ENCODE measurements around the gene DHCR24.

DHCR24 gene

DNA sequence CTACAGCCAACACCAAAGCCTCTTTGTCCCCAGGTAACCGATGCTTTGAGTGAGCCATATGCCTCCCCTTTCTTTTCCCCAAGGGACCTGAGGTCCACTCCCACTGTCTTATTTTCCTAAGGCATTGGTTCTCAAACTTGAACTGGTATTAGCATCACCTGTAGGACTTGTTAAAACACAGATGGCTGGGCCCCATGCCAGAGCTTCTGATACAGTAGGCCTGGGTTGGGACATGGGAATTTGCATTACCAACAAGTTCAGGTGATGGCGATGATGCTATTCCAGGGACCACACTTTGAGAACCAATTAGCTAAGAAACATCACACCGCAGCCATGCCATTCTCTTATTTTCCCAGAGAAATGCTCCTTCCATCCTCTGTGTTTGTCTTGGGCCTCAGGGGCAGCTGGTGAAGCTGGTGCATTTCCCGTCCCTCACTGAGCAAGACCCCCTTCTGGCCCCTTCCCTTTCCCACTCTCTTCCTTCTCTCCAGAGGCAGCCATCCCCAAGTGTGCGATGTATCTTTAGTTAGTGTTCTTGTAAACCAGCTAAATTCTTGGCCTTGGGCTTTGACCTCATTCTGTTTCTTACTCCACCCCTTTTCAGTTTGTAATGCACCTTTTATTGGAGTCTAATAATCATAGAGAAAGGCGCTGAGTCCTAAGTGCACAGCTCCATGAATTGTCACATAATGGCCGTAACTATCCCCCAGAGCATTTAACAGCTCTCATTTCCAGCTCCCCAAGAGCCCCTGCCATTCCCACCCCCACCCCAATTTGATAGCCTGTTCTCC is 71.7 kb downstream of the DHCR24 start:
- DNase-seq (ENCODE audit: low spot score) = no peak

DNA sequence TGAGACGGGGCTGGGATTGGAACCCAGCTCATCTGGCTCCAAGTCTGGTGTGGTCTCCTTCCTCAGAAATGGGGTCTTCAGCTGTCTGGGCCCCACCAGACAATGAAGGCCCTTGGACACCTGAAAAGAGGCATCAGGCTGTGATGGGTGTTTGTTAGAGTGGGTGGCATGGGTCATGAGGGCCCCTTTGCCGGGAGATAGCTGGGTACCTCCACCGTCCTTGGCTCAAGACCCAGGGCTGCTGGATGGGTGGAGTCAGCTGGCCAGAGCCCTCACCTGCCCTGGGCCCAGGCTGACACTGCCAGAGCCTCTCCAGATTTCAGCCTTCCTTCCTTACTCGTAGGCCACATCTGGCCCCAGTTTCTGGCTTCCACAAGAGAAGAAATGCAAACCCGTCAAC is 72.4 kb downstream of the DHCR24 start:
- DNase-seq (ENCODE audit: low spot score) = no peak

DNA sequence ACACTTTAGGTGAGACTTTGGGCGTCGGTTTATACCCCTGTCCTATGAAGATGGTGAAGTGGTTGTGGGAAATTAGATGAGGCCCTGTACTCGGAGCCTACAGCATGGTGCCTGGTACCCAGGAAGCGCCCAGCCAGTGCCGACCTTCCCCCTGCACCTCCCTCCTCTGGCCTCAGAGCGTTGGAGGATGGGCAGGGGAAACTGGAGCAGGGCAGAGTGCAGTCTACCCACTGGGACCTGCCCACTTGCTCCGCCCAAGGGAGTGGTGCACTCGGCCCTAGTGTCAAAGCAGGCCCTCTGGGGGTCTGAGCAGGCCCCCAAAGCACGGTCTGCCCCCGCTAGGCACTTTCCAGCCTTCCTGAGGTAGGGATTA is 72.9 kb downstream of the DHCR24 start:
- DNase-seq (ENCODE audit: low spot score) = no peak

DNA sequence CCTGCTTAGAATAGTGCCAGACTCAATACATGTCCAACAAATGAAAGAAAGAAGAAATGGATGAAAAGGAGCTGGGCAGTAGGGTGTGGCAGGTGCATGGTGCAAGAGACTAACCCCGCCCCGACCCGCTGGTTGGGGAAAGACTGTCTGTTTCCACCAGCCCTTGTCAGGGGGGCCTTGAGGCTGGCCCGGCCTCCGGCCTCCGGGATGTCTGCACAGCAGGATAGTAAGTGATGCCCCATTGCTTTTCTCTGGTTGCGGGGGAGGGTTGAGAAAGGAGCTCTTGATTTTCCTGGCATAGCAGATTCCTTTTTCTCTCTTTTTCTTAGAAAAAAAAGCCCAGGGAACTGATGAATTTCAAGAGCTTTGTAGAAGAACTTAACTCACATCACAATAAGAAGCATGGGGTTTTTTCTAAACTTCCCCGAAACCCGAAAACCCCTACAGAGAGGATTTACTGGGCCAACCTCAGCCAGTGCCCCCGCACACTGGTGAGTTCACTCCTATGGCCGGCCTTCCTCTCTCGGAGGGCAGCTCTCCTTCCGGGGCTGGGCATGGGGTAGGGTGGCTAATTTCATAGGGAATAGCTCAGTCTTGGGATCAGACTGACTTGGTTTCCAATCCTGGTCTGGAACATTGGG is 73.4 kb downstream of the DHCR24 start:
- no peak for DNase-seq (ENCODE audit: low spot score)

DNA sequence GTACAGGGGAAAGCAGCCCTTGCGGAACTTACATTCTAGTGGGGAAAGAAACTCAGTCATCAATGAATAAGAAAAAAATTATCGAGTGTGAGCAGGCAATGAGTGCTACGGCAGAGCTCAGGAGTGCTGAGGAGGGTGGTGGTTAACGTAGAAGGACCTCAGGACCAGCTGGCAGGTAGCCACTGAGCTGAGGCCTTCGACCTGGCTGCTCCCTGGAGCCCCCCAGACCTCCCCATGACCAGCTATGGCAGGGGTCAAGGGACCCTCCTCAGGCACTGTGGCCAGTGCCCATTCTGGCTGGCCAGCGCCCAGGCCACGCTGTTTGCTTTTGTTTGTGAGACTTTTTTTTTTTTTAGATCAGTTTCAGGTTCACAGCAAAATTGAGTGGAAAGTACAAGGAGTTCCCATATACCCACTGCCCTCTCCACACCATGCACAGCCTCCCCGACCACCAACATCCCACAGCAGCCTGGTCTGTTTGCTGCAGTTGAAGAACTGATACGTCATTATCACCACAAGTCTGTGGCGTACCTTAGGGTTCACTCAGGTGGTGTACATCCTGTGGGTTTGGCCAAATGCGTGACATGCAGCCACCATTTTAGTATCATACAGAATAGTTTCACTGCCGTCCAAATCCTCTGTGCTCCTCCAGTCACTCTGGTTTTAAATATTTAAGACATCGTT is 74.1 kb downstream of the DHCR24 start:
- DNase-seq (ENCODE audit: low spot score) = no peak

DNA sequence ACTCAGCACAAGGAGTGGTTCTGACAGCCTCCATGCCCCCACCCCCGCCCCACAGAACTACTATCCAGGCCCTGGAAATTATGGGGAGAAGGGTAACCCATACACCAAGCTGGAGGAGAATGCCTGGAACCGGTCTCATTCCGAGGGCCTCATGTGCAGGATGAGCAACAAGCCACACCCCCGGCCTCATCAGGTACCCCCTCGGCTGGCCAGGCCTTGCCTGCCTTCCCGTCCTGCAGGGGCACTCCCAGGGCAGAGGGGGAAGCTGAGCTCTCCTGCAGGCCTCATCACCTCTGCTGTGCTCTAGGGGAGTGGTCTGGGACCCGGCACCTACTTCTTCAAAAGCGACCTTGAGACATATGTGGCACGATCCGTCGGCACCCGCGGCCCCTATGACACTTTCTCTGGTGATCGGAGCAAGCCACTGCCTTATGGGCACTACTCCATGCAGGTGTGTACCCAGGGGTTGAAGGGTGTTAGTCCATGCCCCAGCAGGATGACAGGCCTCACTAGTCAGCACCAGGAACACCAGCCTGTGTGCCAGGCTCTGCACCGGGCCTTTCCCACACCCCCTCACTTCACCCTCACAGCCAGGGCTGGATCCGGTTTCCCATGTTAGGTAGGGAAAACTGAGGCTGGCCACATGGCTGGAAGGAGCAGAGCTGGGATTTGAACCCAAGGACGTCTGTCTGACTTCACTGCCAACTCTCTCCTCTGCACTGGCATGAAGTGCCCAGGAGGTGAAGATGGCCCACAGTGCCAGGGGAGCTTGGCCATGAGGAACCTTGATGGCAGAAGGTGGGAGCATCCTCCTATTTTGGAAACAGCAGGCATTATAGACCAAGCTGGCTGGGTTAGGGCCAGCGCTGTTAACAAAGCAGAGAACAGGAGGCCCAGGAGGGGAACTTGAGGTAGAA is 75.0 kb downstream of the DHCR24 start:
- DNase-seq (ENCODE audit: low spot score) = no peak

- no peak for DNase-seq (ENCODE audit: low spot score)
Observed at GRCh38 chr1:54811066-54811465, 75.9 kb downstream of the DHCR24 start.

- peak; percentile 65 for DNase-seq (ENCODE audit: low spot score)
Observed at GRCh38 chr1:54810153-54810942, 76.6 kb downstream of the DHCR24 start.

- no peak for DNase-seq (ENCODE audit: low spot score)
Observed at GRCh38 chr1:54809496-54810074, 77.4 kb downstream of the DHCR24 start.

- DNase-seq (ENCODE audit: low spot score) = no peak
Observed at GRCh38 chr1:54808443-54809207, 78.4 kb downstream of the DHCR24 start.

DNA sequence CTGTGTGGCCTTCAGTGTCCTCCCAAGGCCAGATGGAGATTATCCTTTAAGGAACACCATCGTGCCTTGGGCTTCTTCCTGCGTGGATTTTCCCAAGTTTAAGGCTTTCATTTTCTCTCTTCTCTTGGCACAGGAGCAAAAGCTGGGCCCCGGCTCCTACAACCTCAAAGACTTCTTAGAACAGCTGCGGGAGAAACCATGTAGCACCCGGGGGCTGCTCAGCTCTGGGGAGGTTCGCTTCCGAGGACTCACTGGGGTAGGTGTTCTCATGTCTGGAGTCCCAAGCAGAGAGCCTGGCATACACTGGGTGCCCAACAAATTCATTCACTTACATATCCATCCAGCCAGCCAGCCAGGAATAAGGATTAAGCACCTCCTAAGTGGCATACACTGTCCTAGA is 79.2 kb downstream of the DHCR24 start:
- no peak for DNase-seq (ENCODE audit: low spot score)

DNA sequence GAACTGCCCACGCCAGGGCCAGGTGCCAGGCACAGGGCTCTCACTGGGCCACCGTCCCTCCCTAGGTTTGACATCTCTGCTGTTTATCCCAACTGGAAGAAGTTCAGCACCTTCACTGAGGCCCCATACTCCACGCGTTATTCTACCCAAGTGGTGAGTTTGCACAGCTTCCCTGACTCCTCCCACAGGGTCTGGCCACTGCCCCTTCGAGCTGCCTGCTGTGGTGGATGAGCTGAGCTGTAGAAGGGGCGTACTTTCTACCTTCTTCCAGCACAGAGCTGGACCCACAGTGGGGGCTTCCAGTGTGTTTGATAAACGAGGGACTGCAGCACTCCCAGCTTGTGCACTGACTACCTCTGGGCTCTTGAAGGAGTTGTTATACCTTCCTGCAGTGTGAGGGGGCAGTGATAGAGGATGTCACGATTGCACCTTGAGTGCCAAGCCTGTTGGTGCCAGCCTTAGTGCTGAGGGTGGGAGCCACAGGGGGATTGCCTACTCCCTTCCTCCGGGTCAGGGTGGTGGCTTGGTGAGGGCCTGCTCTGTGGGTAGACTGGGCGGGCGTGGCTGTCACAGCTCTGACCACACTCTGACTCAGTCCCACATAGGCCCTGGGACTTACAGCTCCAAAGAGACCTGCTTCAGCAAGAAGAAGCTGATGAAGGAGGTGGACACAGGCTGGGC is 79.9 kb downstream of the DHCR24 start:
- peak; percentile 65 for DNase-seq (ENCODE audit: low spot score)

DNA sequence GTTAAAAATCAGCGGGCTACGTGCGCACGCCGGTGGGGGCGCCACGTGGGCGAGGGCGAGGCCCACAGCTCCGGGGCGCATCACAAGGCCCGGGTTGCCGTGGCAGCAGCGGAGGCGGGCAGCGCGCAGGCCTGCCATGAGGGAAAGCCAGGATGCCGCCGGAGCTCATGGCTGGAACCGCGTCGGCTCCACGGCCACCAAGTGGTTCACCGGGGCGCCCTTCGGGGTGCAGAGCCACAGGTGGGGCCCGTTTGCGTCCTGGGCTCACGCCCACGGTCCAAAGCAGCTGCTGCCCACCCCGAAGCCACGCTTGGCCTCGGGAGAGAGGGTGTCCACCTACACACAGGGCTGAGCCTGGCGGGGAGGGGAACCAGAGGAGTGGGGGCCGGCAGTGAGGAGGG is 81.0 kb downstream of the DHCR24 start:
- no peak for DNase-seq (ENCODE audit: low spot score)

GRCh38 chr1:54805466-54805865 is 81.5 kb downstream of the DHCR24 start:
- DNase-seq (ENCODE audit: low spot score) = no peak

GRCh38 chr1:54804471-54805132 is 82.4 kb downstream of the DHCR24 start:
- no peak for DNase-seq (ENCODE audit: low spot score)

DNA sequence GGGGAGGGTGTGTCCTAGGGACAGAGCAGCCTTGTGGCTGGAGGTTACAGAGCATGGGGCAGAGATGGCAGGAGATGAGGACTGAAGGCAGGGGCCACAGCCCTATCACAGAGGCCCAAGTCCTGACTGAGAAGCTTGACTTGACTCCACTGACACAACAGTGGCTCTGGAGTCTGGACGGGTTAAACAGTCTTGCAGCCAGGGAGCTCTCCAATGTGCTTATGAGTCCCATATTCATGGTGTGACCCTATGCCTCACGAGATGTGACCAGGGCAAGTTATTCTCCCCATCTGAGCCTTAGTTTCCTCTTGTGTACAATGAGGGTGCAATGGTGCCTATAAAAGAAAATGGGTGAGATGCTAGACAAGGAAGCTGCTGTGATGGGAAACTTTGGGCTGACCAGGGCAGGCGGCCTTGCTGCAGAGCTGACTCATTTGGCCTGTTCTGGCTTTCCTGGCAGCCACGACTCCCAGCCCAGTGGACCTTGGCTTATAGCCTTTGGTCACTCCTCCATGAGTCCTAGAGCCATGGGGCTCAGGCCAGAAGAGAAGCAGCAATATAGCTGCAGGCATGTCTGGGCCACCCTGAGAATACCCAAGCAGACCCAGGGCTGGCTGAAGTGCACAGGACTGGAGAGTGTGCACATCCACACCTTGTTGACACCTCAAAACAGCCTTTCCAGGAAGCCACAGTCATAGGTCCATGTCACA is 83.1 kb downstream of the DHCR24 start:
- no peak for DNase-seq (ENCODE audit: low spot score)

GRCh38 chr1:54800899-54801759 is 85.9 kb downstream of the DHCR24 start, which contains the start of gene TTC22:
TSS of gene TTC22 (minus strand) at chr1:54801323. CDS start at chr1:54801163, 160 bp downstream.
- DNase-seq (ENCODE audit: low spot score) = peak; percentile 73
